OCI-LY1 (cell line): Measurements from ENCODE around the gene B3GLCT.

Source experiments
- EZH2 ChIP-seq: fragments of 200-600 bp; sonication (generic), shearing (Covaris generic); IDR thresholded peaks from 2 replicates; pipeline ENCODE4 v1.8.0; 2017; ENCODE audit warnings: borderline replicate concordance, mixed run types, mild to moderate bottlenecking, antibody characterized with exemption, low read length, moderate library complexity, mixed read lengths
- TF ChIP-seq, protein P1 (sequence below): fragments of 200-600 bp; sonication (generic), shearing (Covaris generic); IDR thresholded peaks from 2 replicates; pipeline ENCODE4 v1.5.1; 2017; ENCODE audit warnings: mild to moderate bottlenecking, antibody characterized with exemption, low read length, moderate library complexity, mixed read lengths

DNA sequence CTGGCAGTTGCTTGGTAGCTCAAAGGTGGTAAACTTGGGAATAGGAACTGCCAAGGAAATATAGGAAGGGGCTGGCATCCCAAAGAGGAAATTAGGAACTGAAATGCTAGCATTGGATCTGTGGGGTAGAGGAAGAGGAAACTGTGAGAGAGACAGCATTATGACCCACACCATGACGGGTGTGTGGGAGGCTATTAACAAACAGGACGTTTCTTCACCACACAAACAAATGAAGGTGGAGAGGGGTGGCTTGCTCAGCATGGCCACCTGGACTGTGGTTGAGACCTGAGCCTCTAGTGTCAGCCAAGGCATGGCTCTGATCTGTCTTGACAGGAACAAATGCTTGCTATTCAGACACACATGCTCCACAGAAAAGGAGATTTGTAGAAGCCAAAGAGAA is 178.2 kb downstream of the B3GLCT start:
- no peak for TF ChIP-seq EZH2
- TF ChIP-seq, protein P1, sequence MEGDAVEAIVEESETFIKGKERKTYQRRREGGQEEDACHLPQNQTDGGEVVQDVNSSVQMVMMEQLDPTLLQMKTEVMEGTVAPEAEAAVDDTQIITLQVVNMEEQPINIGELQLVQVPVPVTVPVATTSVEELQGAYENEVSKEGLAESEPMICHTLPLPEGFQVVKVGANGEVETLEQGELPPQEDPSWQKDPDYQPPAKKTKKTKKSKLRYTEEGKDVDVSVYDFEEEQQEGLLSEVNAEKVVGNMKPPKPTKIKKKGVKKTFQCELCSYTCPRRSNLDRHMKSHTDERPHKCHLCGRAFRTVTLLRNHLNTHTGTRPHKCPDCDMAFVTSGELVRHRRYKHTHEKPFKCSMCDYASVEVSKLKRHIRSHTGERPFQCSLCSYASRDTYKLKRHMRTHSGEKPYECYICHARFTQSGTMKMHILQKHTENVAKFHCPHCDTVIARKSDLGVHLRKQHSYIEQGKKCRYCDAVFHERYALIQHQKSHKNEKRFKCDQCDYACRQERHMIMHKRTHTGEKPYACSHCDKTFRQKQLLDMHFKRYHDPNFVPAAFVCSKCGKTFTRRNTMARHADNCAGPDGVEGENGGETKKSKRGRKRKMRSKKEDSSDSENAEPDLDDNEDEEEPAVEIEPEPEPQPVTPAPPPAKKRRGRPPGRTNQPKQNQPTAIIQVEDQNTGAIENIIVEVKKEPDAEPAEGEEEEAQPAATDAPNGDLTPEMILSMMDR: no peak
